ENCODE data around the gene WASHC4. TPM values are rescaled to one million over a fixed set of nuclear protein-coding genes. Genes with fewer than 3 reads are reported as not detected.

The WASHC4 gene
- polyA plus RNA-seq, 1 of the 3 experiments (the other 2 are of a cell fraction), result 11.2 TPM

- 95% methylated on average over 3 of the region's 3 CpGs for WGBS (ENCODE audit: low lambda C conversion rate)
- no peaks in the 10 kb centered on the region for H3K27me3 ChIP-seq (ENCODE audit: insufficient read depth)
- TF ChIP-seq RFX5 (IDR thresholded peaks at IDR 0.05; ENCODE audit: low read length), result no peak
- TF ChIP-seq EP300 (IDR thresholded peaks at IDR 0.05; ENCODE audit: borderline replicate concordance in 1 of 2, low read depth in 1 of 2, low read length in 1 of 2), result no peak
- TF ChIP-seq, protein P1, sequence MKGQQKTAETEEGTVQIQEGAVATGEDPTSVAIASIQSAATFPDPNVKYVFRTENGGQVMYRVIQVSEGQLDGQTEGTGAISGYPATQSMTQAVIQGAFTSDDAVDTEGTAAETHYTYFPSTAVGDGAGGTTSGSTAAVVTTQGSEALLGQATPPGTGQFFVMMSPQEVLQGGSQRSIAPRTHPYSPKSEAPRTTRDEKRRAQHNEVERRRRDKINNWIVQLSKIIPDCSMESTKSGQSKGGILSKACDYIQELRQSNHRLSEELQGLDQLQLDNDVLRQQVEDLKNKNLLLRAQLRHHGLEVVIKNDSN (IDR thresholded peaks at IDR 0.05; ENCODE audit: borderline replicate concordance, low read depth), result no peak
- no peak for TF ChIP-seq MEF2A (IDR thresholded peaks at IDR 0.05; ENCODE audit: borderline replicate concordance, low read depth)
- TF ChIP-seq JUND (IDR thresholded peaks at IDR 0.05), result no peak
- H2AFZ ChIP-seq (ENCODE audit: low read depth), result no peak overlapping the region
- CTCF ChIA-PET, result no interaction called here
- peak overlapping the region in 1 of 2 experiments; percentile 28; a peak in 2 of 4 replicates for H3K27ac ChIP-seq (ENCODE audit: low read depth in 2 of 2, low read length in 1 of 2)
- no peak for DNase-seq
- H4K20me1 ChIP-seq (ENCODE audit: insufficient read depth), result no peaks in the 10 kb centered on the region
- peaks cover 3 to 13% of the 10 kb centered on the region in 2 experiments; a peak in 3 of 4 replicates for H3K4me1 ChIP-seq (ENCODE audit: control insufficient read depth in 1 of 2, insufficient read depth in 2 of 2, low read depth in 1 of 2, low read length in 1 of 2)
- peaks cover 42% of the 10 kb centered on the region for H3F3A ChIP-seq (replicated peaks; ENCODE audit: insufficient read depth)
- H3K79me2 ChIP-seq (ENCODE audit: insufficient read depth), result peaks cover 63% of the 10 kb centered on the region; the same call in 1 of the 2 replicates
- H3K4me2 ChIP-seq, result no peak overlapping the region
- peaks cover 82 to 87% of the 10 kb centered on the region in 2 experiments for H3K36me3 ChIP-seq (replicated peaks in 1 of 2; ENCODE audit: control insufficient read depth in 1 of 2, insufficient read depth in 2 of 2, low read length in 1 of 2)
- H3K9me2 ChIP-seq, result no peaks in the 10 kb centered on the region
- no peaks in the 10 kb centered on the region for H3K9me3 ChIP-seq
- no peak overlapping the region for H3K9ac ChIP-seq
- POLR2A ChIA-PET, result no interaction called here
- H3K4me3 ChIP-seq (ENCODE audit: low read depth in 2 of 2, low read length in 1 of 2), result no peak overlapping the region
These were observed 101.6 kb downstream of the WASHC4 start for GRCh38 chr12:105209091-105209490.

DNA sequence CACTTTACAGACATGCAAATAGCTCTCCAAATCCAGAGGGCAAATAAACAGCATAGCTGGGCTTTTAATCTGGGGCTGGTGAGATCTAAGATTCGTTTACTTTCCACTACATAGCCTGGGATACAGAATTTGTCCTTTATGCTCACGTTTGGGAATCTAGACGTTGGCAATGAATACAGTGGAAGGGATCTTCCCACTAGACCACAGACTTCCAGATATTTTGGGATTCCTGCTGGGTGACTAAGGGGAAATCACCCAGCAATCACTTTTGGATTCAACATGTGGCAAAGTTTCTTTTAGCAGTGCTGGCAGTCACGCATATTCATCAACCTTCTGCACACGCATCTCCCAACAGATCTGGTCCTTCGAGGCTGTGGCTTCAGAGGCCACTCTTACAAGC is 104.9 kb downstream of the WASHC4 start:
- Histone ChIP-seq H4K20me1 (ENCODE audit: insufficient read depth) (no peaks in the 10 kb centered on the region), H3K79me2 (ENCODE audit: insufficient read depth) (peaks cover 82% of the 10 kb centered on the region), H3K27ac (ENCODE audit: low read depth in 2 of 2, low read length in 1 of 2) (peak overlapping the region in 1 of 2 experiments; percentile 54; a peak in 2 of 4 replicates), H2AFZ (ENCODE audit: low read depth) (no peak overlapping the region), H3K9me3 (no peaks in the 10 kb centered on the region), H3F3A (replicated peaks; ENCODE audit: insufficient read depth) (peaks cover 21% of the 10 kb centered on the region), H3K36me3 (replicated peaks in 1 of 2; ENCODE audit: control insufficient read depth in 1 of 2, insufficient read depth in 2 of 2, low read length in 1 of 2) (peaks cover 83 to 86% of the 10 kb centered on the region in 2 experiments), H3K27me3 (ENCODE audit: insufficient read depth) (no peaks in the 10 kb centered on the region), H3K4me2 (no peak overlapping the region), H3K4me1 (ENCODE audit: control insufficient read depth in 1 of 2, insufficient read depth in 2 of 2, low read depth in 1 of 2, low read length in 1 of 2) (peaks cover 3 to 7% of the 10 kb centered on the region in 2 experiments; a peak in 2 of 4 replicates), H3K9me2 (no peaks in the 10 kb centered on the region), H3K9ac (no peak overlapping the region), H3K4me3 (ENCODE audit: low read depth in 2 of 2, low read length in 1 of 2) (no peak overlapping the region)
- TF ChIP-seq, protein P1 (IDR thresholded peaks at IDR 0.05; ENCODE audit: borderline replicate concordance, low read depth), result no peak
- TF ChIP-seq YY1 (IDR thresholded peaks at IDR 0.05; ENCODE audit: low read depth) (no peak), MAX (IDR thresholded peaks at IDR 0.05; ENCODE audit: low read depth) (no peak), RAD21 (IDR thresholded peaks at IDR 0.05; ENCODE audit: low read length) (no peak), ZBTB33 (IDR thresholded peaks at IDR 0.05; ENCODE audit: borderline replicate concordance, low read depth) (no peak), SIN3A (IDR thresholded peaks at IDR 0.05; ENCODE audit: borderline replicate concordance, low read depth, low read length) (no peak), EZH2phosphoT487 (IDR thresholded peaks at IDR 0.05; ENCODE audit: borderline replicate concordance, low read depth) (no peak), FOXJ3 (CRISPR knock-in tag; IDR thresholded peaks at IDR 0.05) (no peak), NRF1 (IDR thresholded peaks at IDR 0.05; ENCODE audit: low read depth, low read length) (no peak), GABPA (IDR thresholded peaks at IDR 0.05; ENCODE audit: low read depth) (no peak), CTCF (IDR thresholded peaks at IDR 0.05) (no peak), EP300 (IDR thresholded peaks at IDR 0.05; ENCODE audit: borderline replicate concordance in 1 of 2, low read depth in 1 of 2, low read length in 1 of 2) (no peak), RXRA (IDR thresholded peaks at IDR 0.05; ENCODE audit: borderline replicate concordance, low read depth) (no peak), GATA2 (CRISPR knock-in tag; IDR thresholded peaks at IDR 0.05) (no peak)
- TF ChIP-seq, protein P2, sequence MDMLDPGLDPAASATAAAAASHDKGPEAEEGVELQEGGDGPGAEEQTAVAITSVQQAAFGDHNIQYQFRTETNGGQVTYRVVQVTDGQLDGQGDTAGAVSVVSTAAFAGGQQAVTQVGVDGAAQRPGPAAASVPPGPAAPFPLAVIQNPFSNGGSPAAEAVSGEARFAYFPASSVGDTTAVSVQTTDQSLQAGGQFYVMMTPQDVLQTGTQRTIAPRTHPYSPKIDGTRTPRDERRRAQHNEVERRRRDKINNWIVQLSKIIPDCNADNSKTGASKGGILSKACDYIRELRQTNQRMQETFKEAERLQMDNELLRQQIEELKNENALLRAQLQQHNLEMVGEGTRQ (IDR thresholded peaks at IDR 0.05; ENCODE audit: borderline replicate concordance, low read depth, low read length), result no peak
- TF ChIP-seq, protein P3, sequence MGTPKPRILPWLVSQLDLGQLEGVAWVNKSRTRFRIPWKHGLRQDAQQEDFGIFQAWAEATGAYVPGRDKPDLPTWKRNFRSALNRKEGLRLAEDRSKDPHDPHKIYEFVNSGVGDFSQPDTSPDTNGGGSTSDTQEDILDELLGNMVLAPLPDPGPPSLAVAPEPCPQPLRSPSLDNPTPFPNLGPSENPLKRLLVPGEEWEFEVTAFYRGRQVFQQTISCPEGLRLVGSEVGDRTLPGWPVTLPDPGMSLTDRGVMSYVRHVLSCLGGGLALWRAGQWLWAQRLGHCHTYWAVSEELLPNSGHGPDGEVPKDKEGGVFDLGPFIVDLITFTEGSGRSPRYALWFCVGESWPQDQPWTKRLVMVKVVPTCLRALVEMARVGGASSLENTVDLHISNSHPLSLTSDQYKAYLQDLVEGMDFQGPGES (IDR thresholded peaks at IDR 0.05; ENCODE audit: low read depth, low read length), result no peak
- 56% methylated on average over 6 of the region's 6 CpGs for WGBS (ENCODE audit: low lambda C conversion rate)
- no peak for DNase-seq
- ChIA-PET CTCF (interaction anchor here (0.7 kb wide), 1 partner anchor 1104 kb away, joined by 3 read pairs; no protein-coding TSS in a partner anchor), POLR2A (no interaction called here)

All from SK-N-SH (cell line).